Fibroblast of lung (primary cell): Measurements from ENCODE around the gene KCNMA1.
A peak's percentile ranks its signal among the peaks of the same experiment; 100 is the strongest.

ENCODE experiments used
- EZH2 ChIP-seq: IDR thresholded peaks from 2 replicates; pipeline ENCODE4 v1.5.1; 2012; ENCODE audit warnings: low read length, control low read depth, mild to moderate bottlenecking; ENCODE audit errors: missing control alignments
- TF ChIP-seq, protein P1 (sequence below), 2 donors: IDR thresholded peaks in 1 of 2; conservative IDR thresholded peaks in 1 of 2; 1 replicate in 1 of 2; 2 replicates in 1 of 2; pipeline ENCODE4 v1.5.1; 2011 to 2012; ENCODE audit warnings: low read length in 2 of 2, control low read depth in 1 of 2, inconsistent platforms in 1 of 2, low read depth in 1 of 2, mild to moderate bottlenecking in 1 of 2

DNA sequence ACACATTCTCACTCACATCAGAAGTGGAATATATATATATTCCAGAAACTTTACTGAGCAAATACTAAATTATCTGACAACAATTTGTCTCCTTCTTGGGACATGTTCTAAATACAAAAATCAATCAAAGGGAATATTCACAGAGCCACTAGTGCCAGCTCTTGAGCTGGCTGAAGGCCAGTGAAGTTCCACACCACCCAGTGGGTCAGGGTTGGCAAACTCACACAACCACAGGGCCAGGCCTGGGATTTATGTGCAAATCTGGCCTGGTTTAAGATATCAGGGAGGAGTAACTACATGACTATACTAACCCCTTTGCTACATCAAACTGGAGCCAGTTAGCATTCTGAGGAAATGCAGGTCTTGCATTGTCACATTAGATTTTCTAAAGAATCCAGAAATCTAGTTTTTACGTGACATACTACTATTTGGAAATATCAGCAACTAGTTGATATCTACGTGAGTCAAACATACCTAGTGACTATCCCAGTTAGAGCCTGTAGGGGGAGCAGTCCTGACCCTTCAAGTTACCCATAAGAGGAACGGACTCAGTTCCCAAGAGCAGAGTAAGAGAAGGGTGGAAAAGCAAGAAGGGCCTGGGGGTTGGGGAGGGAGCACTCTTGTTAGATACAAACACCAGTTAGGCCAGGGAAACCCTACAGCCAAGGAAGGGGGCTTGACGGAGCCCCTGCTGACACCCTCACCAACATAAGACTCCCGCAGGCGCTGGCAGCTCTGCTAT is 600.4 kb downstream of the KCNMA1 start:
- TF ChIP-seq, protein P1, sequence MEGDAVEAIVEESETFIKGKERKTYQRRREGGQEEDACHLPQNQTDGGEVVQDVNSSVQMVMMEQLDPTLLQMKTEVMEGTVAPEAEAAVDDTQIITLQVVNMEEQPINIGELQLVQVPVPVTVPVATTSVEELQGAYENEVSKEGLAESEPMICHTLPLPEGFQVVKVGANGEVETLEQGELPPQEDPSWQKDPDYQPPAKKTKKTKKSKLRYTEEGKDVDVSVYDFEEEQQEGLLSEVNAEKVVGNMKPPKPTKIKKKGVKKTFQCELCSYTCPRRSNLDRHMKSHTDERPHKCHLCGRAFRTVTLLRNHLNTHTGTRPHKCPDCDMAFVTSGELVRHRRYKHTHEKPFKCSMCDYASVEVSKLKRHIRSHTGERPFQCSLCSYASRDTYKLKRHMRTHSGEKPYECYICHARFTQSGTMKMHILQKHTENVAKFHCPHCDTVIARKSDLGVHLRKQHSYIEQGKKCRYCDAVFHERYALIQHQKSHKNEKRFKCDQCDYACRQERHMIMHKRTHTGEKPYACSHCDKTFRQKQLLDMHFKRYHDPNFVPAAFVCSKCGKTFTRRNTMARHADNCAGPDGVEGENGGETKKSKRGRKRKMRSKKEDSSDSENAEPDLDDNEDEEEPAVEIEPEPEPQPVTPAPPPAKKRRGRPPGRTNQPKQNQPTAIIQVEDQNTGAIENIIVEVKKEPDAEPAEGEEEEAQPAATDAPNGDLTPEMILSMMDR (conservative IDR thresholded peaks at IDR 0.05 in 1 of 2, IDR thresholded peaks at IDR 0.05 in 1 of 2; ENCODE audit: low read depth in 1 of 2, low read length in 2 of 2): peak; percentile 42 to 64
- TF ChIP-seq EZH2: no peak
